Heart right ventricle (tissue), 16 donors: ENCODE results near the gene CDKN2AIPNL. TPM values are rescaled to one million over a fixed set of nuclear protein-coding genes. Genes with fewer than 3 reads are reported as not detected.
A peak's percentile ranks its signal among the peaks of the same experiment; 100 is the strongest.

ENCODE experiments used
- ATAC-seq, 8 donors: fragments of 200-7000 bp; cut with Tn5 transposase; one replicate each; pipeline ENCODE4 v1.9.1; 2020; ENCODE audit warnings: mild to moderate bottlenecking in 8 of 8, moderate library complexity in 8 of 8, moderate number of reproducible peaks in 1 of 8
- DNase-seq, 2 donors: peaks; one replicate each; pipeline ENCODE4 v3.0.0-alpha.2; 2020
- H3K27ac ChIP-seq, 10 donors: fragments of 200-600 bp; sonication (generic) in 2 of 10; one replicate each; pipeline versions ENCODE4 v1.5.0 to v1.8.0; 2020 to 2022; ENCODE audit warnings: mild to moderate bottlenecking in 3 of 10
- H3K27me3 ChIP-seq, 7 donors: fragments of 200-600 bp; one replicate each; pipeline ENCODE4 v1.8.0; 2021 to 2022; ENCODE audit warnings: mild to moderate bottlenecking in 2 of 7
- H3K36me3 ChIP-seq, 9 donors: fragments of 200-600 bp; sonication (generic) in 1 of 9; one replicate each; pipeline versions ENCODE4 v1.5.0 to v1.8.0; 2020 to 2022; ENCODE audit warnings: mild to moderate bottlenecking in 2 of 9
- H3K4me1 ChIP-seq, 9 donors: fragments of 200-600 bp; sonication (generic) in 1 of 9; one replicate each; pipeline versions ENCODE4 v1.5.0 to v1.8.0; 2020 to 2022; ENCODE audit warnings: mild to moderate bottlenecking in 4 of 9
- H3K4me3 ChIP-seq, 10 donors: fragments of 200-600 bp; sonication (generic) in 2 of 10; one replicate each; pipeline versions ENCODE4 v1.5.0 to v1.8.0; 2020 to 2022; ENCODE audit warnings: mild to moderate bottlenecking in 7 of 10, moderate library complexity in 2 of 10
- H3K9me3 ChIP-seq, 11 donors: fragments of 200-600 bp in 10 of 11; sonication (generic) in 2 of 11; one replicate each; pipeline versions ENCODE4 v1.5.0 to v1.8.0; 2013 to 2022; ENCODE audit warnings: mild to moderate bottlenecking in 2 of 11, control low read depth in 1 of 11, moderate library complexity in 1 of 11
- CTCF ChIP-seq, 9 donors: fragments of 200-600 bp; sonication (generic) in 2 of 9; IDR thresholded peaks; one replicate each; pipeline versions ENCODE4 v1.5.0 to v1.8.0; 2021 to 2022; ENCODE audit warnings: antibody characterized with exemption in 9 of 9, mild to moderate bottlenecking in 5 of 9, moderate library complexity in 1 of 9
- WGBS, 2 donors: extraction: QIAGEN DNeasy Blood & Tissue Kit; methylation state at CpG; one replicate each; pipeline ENCODE4 v1.1.7; 2013; ENCODE audit warnings: inconsistent platforms in 1 of 2; 5-methylcytosine and 5-hydroxymethylcytosine counted together
- intact Hi-C, 10 donors: fragments of 100-400 bp; cut with DNase I; formaldehyde crosslinking; loops; one replicate each; pipeline versions ENCODE4 v1.11.1 to v1.14.2; 2022
- polyA plus RNA-seq, 2 donors: library from polyadenylated mRNA; stranded (reverse); fragments of 200-250 nt; gene quantifications; one replicate each; pipeline ENCODE4 v1.2.3, GENCODE V29; 2013
- total RNA-seq, 10 donors: library from RNA; stranded (reverse); fragmentation: NEBNext Ultra II Directional in 3 of 10; extraction: Animal tissue kit (Norgen Biotek cat#: 25700) in 3 of 10; gene quantifications; one replicate each; pipeline versions ENCODE4 v1.2.1 to v1.2.4, GENCODE V29; 2021 to 2023
- donor health status: Arrhythmogenic right ventricular cardiomyopathy.
- donor health status: ischemic (EF 13 %, LVEDD 7.1; RV severe dilation, severe dysfunction).
- donor health status: healthy with polysubstance abuse.
- donor health status: DM: no; HTN: yes; CAD: no.
- donor health status: DM: no; HTN: no; CAD: no.
- donor health status: ischemic (EF 25% LVEDD 6.9; RV normal size, moderate dysfunction).
- donor health status: ischemic (EF 25% LVEDD 5.7; RV mildly dilated, moderate dysfunction).
- donor health status: healthy.
- donor health status: DM: yes; HTN: yes; CAD: no.
- donor health status: Ischemic cardiomyopathy.
- donor health status: ischemic (EF 35%, LVEDD 5.7; RV mildly dilated, moderate dysfunction).
- donor health status: nonischemic (EF 11% LVEDD 7.7; RV severe dilation, severe dysfunction).
- donor health status: DM: yes; HTN: yes; CAD: no.
- donor health status: PGD.
- donor health status: ischemic (EF 29% LVEDD 5.4; RV normal size, mild dysfunction).
- donor health status: nonischemic (EF 23%, LVEDD 6.1; RV moderate dilation, normal function).

The CDKN2AIPNL gene
- total and polyA plus RNA-seq, 12 donors: 29.1 to 87.6 (median 37.3) TPM

- peak in 7 of 8 donors; percentile 54 to 77 (median 61) for ATAC-seq
- 65 to 70% methylated on average over 2 of the region's 2 CpGs for WGBS, 2 donors
- no peak for TF ChIP-seq CTCF (IDR thresholded peaks at IDR 0.05)
- H3K27me3 ChIP-seq: no peaks in the 10 kb centered on the region
- H3K36me3 ChIP-seq: peaks cover 0 to 90% (median 43%) of the 10 kb centered on the region in 9 donors
- H3K9me3 ChIP-seq: no peaks in the 10 kb centered on the region
- H3K27ac ChIP-seq: no peak overlapping the region
- peaks cover 0 to 8% (median 0%) of the 10 kb centered on the region in 9 donors for H3K4me1 ChIP-seq
- DNase-seq: no peak
- no peak overlapping the region for H3K4me3 ChIP-seq
- intact Hi-C loops: loop anchor here in 1 of 10 donors (10.0 kb wide), 1 partner anchor 94 kb away; no protein-coding TSS in a partner anchor
Measured at GRCh38 chr5:134398609-134399155, 13.0 kb downstream of the CDKN2AIPNL start.

GRCh38 chr5:134397196-134397595 is 14.5 kb downstream of the CDKN2AIPNL start:
- intact Hi-C loops: loop anchor here in 1 of 10 donors (10.0 kb wide), 1 partner anchor 92 kb away; no protein-coding TSS in a partner anchor

GRCh38 chr5:134396274-134396673 is 15.4 kb downstream of the CDKN2AIPNL start:
- Histone ChIP-seq H3K4me1 (peaks cover 0 to 8% (median 0%) of the 10 kb centered on the region in 9 donors), H3K27ac (no peak overlapping the region), H3K9me3 (no peaks in the 10 kb centered on the region), H3K4me3 (no peak overlapping the region), H3K36me3 (peaks cover 0 to 95% (median 59%) of the 10 kb centered on the region in 9 donors), H3K27me3 (no peaks in the 10 kb centered on the region)
- intact Hi-C loops: loop anchor here in 1 of 10 donors (10.0 kb wide), 1 partner anchor 91 kb away; no protein-coding TSS in a partner anchor
- DNase-seq: no peak
- ATAC-seq: no peak
- TF ChIP-seq CTCF (IDR thresholded peaks at IDR 0.05): no peak
- WGBS, 2 donors: 84 to 88% methylated on average over 4 of the region's 4 CpGs

More at GRCh38 chr5:134397196-134397595, 14.5 kb downstream of the CDKN2AIPNL start:
- H3K36me3 ChIP-seq: peaks cover 0 to 95% (median 54%) of the 10 kb centered on the region in 9 donors
- H3K27ac ChIP-seq: no peak overlapping the region
- peak in 4 of 8 donors; percentile 18 to 43 (median 35) for ATAC-seq
- no peak overlapping the region for H3K4me3 ChIP-seq
- H3K9me3 ChIP-seq: no peaks in the 10 kb centered on the region
- peaks cover 0 to 8% (median 0%) of the 10 kb centered on the region in 9 donors for H3K4me1 ChIP-seq
- H3K27me3 ChIP-seq: no peaks in the 10 kb centered on the region
- no peak for DNase-seq
- 88 to 91% methylated on average over 2 of the region's 2 CpGs for WGBS, 2 donors
- no peak for TF ChIP-seq CTCF (IDR thresholded peaks at IDR 0.05)

GRCh38 chr5:134394932-134395331 is 16.7 kb downstream of the CDKN2AIPNL start:
- Histone ChIP-seq H3K36me3 (peaks cover 0 to 99% (median 73%) of the 10 kb centered on the region in 9 donors), H3K9me3 (no peaks in the 10 kb centered on the region), H3K27me3 (no peaks in the 10 kb centered on the region), H3K4me3 (no peak overlapping the region), H3K4me1 (peaks cover 0 to 8% (median 0%) of the 10 kb centered on the region in 9 donors), H3K27ac (no peak overlapping the region)
- TF ChIP-seq CTCF (IDR thresholded peaks at IDR 0.05): no peak
- no peak for ATAC-seq
- 91 to 97% methylated on average over 7 of the region's 7 CpGs for WGBS, 2 donors
- DNase-seq: no peak
- intact Hi-C loops: loop anchor here in 1 of 10 donors (10.0 kb wide), 1 partner anchor 90 kb away; no protein-coding TSS in a partner anchor
